8988T (cell line): Measurements from ENCODE around the gene CDCP1.
"Not testable (repeated sequence)": the region's sequence is repeated elsewhere in the genome, so short reads cannot be mapped to it uniquely, and the experiment has no call there.

Experiments used
- DNase-seq: peaks from one replicate; pipeline ENCODE4 v3.0.0; 2011

Gene CDCP1

DNA sequence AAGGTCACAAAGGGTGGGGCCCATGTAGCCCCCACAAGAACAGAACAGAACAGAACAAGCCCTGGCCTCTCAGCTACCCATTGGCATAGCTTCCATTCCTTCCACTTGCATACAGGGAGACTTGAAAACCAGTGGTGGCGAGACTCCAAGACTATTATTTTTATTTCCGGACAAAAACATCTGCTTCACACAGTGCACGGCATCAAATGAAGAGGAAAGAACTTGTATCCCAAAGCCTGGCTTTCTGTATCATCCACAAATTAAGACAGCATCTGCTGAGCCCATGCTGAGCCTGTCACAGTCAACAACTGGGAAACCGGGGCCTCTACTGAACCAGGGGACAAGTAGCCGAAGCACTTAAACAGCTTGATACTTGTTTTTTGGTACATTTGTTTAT, 64.0 kb downstream of the CDCP1 start:
- no peak for DNase-seq

GRCh38 chr3:45081506-45082141, 64.6 kb downstream of the CDCP1 start:
- DNase-seq = no peak

GRCh38 chr3:45080824-45081223, 65.4 kb downstream of the CDCP1 start:
- no peak for DNase-seq

- DNase-seq = no peak
Measured at GRCh38 chr3:45079715-45080114, 66.5 kb downstream of the CDCP1 start.

DNA sequence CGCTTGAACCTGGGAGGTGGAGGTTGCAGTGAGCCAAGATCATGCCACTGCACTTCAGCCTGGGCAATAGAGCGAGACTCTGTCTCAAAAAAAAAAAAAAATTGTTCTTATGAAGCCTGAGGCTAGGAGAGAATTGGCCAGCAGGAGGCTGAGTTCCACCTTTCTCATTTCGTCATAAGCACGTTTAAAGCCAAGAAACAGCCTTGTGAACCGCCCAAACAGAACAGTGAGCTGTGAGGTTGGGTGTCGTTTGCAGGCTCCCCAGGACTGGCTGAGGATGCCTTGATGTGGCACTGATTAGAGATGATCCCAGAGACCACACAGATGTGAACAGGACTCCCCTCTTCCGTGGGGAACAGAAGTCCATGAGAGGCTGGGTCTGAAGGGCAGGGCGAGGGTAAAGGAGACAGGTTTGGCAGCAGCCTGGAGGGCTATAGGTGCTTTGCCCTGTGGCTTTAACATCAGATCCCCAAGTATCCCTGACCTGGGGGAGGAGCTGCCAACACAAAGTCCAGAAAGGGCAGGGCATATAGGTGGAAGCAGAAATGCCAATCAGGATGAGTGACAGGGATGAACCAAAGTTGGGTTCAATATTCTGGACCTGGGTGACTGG, 67.2 kb downstream of the CDCP1 start:
- no peak for DNase-seq

DNA sequence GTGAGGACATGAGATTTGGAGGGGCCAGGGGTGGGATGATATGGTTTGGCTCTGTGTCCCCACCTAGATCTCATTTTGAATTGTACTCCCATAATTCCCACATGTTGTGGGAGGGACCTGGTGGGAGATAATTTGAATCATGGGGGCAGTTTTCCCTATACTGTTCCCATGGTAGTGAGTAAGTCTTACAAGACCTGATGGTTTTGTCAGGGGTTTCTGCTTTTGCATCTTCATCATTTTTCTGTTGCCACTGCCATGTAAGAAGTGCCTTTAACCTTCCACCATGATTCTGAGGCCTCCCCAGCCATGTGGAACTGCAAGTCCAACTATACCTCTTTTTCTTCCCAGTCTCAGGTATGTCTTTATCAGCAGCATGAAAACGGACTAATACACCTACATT, 67.9 kb downstream of the CDCP1 start:
- DNase-seq = not testable (repeated sequence)

DNA sequence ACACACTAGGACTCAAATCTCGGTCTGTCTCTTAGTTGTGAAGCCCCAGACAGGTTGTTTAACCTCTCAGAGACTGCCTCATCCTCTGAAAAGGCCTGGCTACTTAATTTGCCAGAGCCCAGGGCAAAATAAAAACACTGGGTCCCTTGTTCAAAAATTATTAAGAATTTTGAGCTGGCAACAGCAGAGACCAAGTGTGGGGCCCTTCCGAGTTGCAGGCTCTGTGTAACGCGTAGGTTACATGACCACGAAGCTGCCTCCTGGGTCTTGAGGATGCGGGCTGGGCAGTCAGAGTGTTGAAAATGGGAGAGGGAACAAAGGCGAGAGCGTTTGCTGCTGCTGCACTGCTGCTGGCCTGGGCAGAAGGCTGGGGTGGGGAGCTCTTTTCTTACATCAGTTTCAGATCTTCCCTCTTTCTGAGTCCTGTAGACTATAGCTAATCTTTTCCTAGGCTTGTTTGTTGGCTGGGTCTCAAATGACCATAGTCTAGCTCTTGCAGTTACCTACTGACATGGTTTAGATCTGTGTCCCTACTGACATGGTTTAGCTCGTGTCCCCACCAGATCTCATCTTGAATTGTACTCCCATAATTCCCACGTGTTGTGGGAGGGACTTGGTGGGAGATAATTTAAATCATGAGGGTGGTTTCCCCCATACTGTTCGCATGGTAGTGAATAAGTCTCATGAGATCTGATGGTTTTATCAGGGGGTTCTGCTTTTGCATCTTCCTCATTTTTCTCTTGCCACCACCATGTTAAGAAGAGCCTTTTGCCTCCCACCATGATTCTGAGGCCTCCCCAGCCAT, 70.2 kb downstream of the CDCP1 start:
- DNase-seq = no peak

DNA sequence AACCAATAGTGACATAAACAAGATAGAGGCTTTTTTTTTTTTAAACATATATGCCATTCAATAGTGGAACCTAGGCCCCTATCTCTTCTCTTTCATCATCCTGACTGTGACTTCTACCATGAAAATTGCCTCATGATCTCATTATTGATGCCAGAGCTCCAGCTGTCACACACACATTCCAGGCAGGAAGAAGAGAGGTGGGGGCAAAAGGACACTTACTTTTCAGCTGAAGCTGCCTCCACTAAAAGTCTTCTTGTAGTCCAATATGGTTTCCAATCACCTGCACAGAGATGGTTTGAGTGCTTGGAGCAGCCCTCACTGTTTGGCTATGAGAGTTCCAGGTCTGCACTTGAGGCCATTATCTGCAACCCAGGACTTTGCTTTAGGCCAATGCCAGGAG, 75.1 kb downstream of the CDCP1 start:
- DNase-seq = no peak

DNA sequence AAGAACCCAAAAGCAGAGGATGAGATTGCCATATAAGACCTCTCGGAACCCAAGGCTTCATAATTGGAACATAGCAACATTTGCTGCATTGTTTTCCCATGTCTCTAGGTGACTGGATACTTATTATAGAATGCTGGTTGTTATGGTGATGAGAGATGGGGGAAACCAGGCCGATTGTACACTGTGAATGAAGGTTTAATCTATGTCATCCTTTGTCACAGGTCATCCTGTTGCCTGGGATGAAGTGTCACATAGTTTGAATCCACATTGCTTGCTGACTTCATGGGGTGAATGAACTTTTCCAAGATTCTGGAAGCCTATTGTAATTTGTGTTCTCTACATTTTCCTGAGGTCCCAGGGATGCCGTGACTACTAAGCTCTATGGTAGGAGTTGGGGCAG, 78.2 kb downstream of the CDCP1 start:
- DNase-seq = no peak

DNA sequence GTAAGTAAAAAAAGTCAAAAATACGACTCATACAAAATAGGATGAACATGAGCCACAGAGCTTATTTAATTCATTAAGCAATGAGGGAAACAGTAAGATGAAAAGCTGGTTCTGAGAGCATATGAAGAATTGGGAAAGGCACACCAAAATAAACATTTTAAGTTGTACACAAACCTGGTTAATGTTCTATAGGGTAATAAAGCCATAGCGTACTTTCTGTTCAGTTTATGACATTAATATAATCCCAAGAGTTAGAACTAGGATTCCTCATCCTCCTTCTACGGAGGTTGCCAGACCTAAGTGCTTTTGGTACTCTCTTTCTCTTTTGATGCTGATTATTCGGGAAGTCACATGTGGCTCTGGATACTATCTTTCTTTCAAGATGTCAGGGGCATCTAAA, 78.7 kb downstream of the CDCP1 start:
- no peak for DNase-seq

- DNase-seq = no peak
Measured at GRCh38 chr3:45066109-45066801, 79.9 kb downstream of the CDCP1 start.

DNA sequence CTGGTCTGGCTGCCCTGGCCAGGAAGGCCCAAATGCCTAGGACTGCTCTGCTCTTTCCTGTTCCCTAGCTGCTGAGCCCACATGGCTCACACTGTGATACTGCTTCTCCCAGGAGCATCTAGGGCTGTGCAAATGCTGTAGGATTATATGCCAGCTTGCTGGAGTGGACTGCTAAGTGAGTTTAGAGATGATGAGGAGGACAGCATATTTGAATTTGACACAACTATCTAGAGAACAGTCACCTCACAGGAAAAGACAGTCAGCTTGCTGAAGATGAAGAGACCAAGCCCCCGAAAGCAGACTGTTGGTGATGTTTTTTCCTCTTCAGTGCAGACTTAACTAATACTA, 80.8 kb downstream of the CDCP1 start:
- no peak for DNase-seq

GRCh38 chr3:45064512-45065372, 81.4 kb downstream of the CDCP1 start:
- DNase-seq = no peak

- no peak for DNase-seq
Measured at GRCh38 chr3:45062697-45063070, 83.5 kb downstream of the CDCP1 start.

GRCh38 chr3:45060165-45060892, 85.8 kb downstream of the CDCP1 start:
- no peak for DNase-seq

GRCh38 chr3:45059132-45059531, 87.0 kb downstream of the CDCP1 start:
- DNase-seq = no peak

GRCh38 chr3:45057557-45057956, 88.6 kb downstream of the CDCP1 start:
- no peak for DNase-seq

DNA sequence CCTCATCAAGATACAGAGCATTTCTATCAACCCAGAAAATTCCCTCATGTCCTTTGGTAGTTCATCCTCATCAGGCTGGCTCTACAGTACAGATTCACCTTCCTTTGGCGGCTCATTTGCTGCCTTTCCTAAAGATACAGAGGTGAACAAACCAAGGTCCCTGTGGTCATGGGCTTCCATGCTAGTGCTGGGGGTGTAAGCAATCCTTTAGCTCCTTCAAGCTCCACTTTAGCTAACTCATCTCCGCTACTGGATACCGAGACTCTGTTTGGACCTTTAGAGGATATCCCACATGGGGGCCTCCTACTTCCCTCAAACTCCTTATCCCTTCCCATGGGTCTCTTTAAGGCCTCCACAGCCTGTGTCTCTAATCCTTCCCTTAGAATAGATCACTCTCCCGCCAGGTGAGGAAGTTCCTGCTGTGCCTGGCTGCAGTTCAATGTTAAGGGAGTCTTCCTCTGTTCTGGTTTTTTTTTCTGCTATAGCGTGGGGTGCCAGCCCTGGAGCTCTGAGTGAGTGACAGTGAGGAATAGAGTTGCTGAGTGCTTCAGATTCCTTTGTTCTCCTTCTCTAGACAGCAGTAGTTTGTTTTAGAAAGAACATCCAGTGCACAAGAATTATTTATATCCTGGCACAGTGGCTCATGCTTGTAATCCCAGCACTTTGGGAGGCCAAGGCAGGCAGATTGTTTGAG, 89.4 kb downstream of the CDCP1 start:
- no peak for DNase-seq

GRCh38 chr3:45055411-45056143, 90.6 kb downstream of the CDCP1 start:
- DNase-seq = no peak

GRCh38 chr3:45055032-45055410, 91.2 kb downstream of the CDCP1 start:
- DNase-seq = no peak
